T-cell (primary cell): ENCODE data around the gene XXYLT1. TPM values are rescaled to one million over a fixed set of nuclear protein-coding genes. Genes with fewer than 3 reads are reported as not detected.

Source experiments
- ATAC-seq, 4 experiments: fragments of 200-7000 bp in 3 of 4; fragments of 150-1000 bp in 1 of 4; cut with Tn5 transposase; replicated peaks in 1 of 4; 1 replicate in 3 of 4; 2 replicates in 1 of 4; pipeline ENCODE4 v1.10.0; 2021; ENCODE audit warnings: moderate library complexity in 3 of 4, mild to moderate bottlenecking in 2 of 4, moderate number of reproducible peaks in 1 of 4
- CTCF ChIA-PET, 2 donors: fragments of 300-600 bp; sonication (Branson Sonifier 250); formaldehyde crosslinking; loops; one replicate each; lab custom pipeline; 2022; ENCODE audit warnings: antibody characterized with exemption in 2 of 2; lab: Charles Lee
- POLR2A ChIA-PET, 2 donors: fragments of 300-600 bp; sonication (Branson Sonifier 250); formaldehyde crosslinking; loops; one replicate each; lab custom pipeline; 2022; ENCODE audit warnings: antibody characterized with exemption in 2 of 2; lab: Charles Lee
- DNase-seq, 35 experiments: peaks; one replicate each; pipeline versions ENCODE4 v3.0.0 to v3.0.0-alpha.2; 2013 to 2023
- H3K27ac ChIP-seq: one replicate; pipeline ENCODE4 v1.5.1; 2013; ENCODE audit warnings: low read length
- H3K27me3 ChIP-seq, 2 experiments: replicated peaks in 1 of 2; 1 replicate in 1 of 2; 2 replicates in 1 of 2; pipeline versions ENCODE4 v1.6.1 to v1.7.0; 2013; ENCODE audit warnings: low read length in 1 of 2, mixed read lengths in 1 of 2; ENCODE audit not compliant: control insufficient read depth in 2 of 2, insufficient read depth in 2 of 2; ENCODE audit errors: extremely low read depth in 1 of 2
- H3K36me3 ChIP-seq, 2 donors: 1 replicate in 1 of 2; 2 replicates in 1 of 2; pipeline versions ENCODE4 v1.6.1 to v1.7.0; 2013; ENCODE audit warnings: low read length in 1 of 2; ENCODE audit not compliant: control insufficient read depth in 2 of 2, insufficient read depth in 1 of 2; ENCODE audit errors: extremely low read depth in 1 of 2
- H3K4me1 ChIP-seq, 2 experiments: 1 replicate in 1 of 2; 2 replicates in 1 of 2; pipeline versions ENCODE4 v1.6.1 to v1.7.0; 2013; ENCODE audit warnings: low read length in 2 of 2, mixed read lengths in 1 of 2; ENCODE audit not compliant: insufficient read depth in 2 of 2, control insufficient read depth in 1 of 2; ENCODE audit errors: extremely low read depth in 1 of 2
- H3K4me3 ChIP-seq, 2 donors: 1 replicate in 1 of 2; 2 replicates in 1 of 2; pipeline versions ENCODE4 v1.5.1 to v1.7.0; 2013; ENCODE audit warnings: mild to moderate bottlenecking in 2 of 2, low read length in 1 of 2, moderate library complexity in 1 of 2; ENCODE audit not compliant: control insufficient read depth in 1 of 2; ENCODE audit errors: extremely low read depth in 1 of 2
- H3K9me3 ChIP-seq: 2 replicates; pipeline ENCODE4 v1.7.0; 2013
- H3K27ac Mint-ChIP-seq, 2 donors: one replicate each; pipeline ENCODE4 v1.8.0; 2020 to 2021; ENCODE audit warnings: mild to moderate bottlenecking in 2 of 2, mixed read lengths in 2 of 2
- H3K27me3 Mint-ChIP-seq, 2 donors: one replicate each; pipeline ENCODE4 v1.8.0; 2021 to 2022; ENCODE audit warnings: mixed read lengths in 2 of 2
- H3K36me3 Mint-ChIP-seq: one replicate; pipeline ENCODE4 v1.8.0; 2021; ENCODE audit warnings: mixed read lengths
- H3K4me1 Mint-ChIP-seq, 3 donors: one replicate each; pipeline ENCODE4 v1.8.0; 2020 to 2022; ENCODE audit warnings: mixed read lengths in 3 of 3, mild to moderate bottlenecking in 1 of 3
- H3K4me3 Mint-ChIP-seq, 3 donors: one replicate each; pipeline ENCODE4 v1.8.0; 2020 to 2022; ENCODE audit warnings: mild to moderate bottlenecking in 3 of 3, mixed read lengths in 3 of 3, moderate library complexity in 3 of 3
- H3K9me3 Mint-ChIP-seq, 3 donors: one replicate each; pipeline ENCODE4 v1.8.0; 2020 to 2022; ENCODE audit warnings: mixed read lengths in 3 of 3
- WGBS: methylation state at CpG from one replicate; pipeline ENCODE4 v1.1.5; 2013; ENCODE audit warnings: missing lambda C conversion rate; ENCODE audit not compliant: insufficient coverage; 5-methylcytosine and 5-hydroxymethylcytosine counted together
- total RNA-seq, 35 experiments: library from RNA in 6 of 35; stranded (reverse) in 6 of 35; fragments of 120-200 nt in 1 of 35; gene quantifications; one replicate each; pipeline versions ENCODE4 v1.2.1 to v1.2.4 and lab custom pipeline; 2013 to 2026

Gene XXYLT1
- total RNA-seq, 5 donors from 2014 or later (not counting 1 experiment from before 2014, with no cell fraction given) = 4.6 to 9.1 (median 5.7) TPM

DNA sequence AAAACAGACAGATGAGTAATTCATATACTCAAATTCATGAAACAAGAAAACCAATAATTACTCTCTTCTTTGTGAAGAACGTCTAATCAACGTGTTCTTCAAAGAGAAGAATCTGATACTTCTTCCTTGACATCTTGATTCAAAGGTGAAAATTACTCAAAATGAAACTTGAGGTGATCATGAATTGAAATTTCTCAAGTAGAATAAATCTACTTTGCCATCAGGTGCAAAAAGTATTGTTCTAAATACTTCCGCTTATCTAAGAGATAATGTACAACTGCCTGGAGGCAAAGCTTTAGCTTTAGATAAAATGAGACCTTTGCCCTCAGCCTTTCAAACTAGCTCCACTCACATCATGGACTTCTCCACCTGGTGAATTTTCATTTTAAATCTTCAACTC is 13.9 kb upstream of the XXYLT1 start:
- DNase-seq (no peak), ATAC-seq (no peak)
- peaks cover 8 to 54% of the 10 kb centered on the region in 2 donors for H3K36me3 ChIP-seq
- peaks cover 25% of the 10 kb centered on the region for H3K36me3 Mint-ChIP-seq
- WGBS = 40% methylated on average over 1 of the region's 3 CpGs
- H3K27ac ChIP-seq = no peak overlapping the region
- H3K9me3 ChIP-seq = no peaks in the 10 kb centered on the region
- H3K4me1 Mint-ChIP-seq = peaks cover 0 to 1% (median 0%) of the 10 kb centered on the region in 3 donors
- H3K27me3 ChIP-seq = no peaks in the 10 kb centered on the region
- ChIA-PET POLR2A (no interaction called here), CTCF (interaction anchor here in 1 of 2 donors (1.0 kb wide), 1 partner anchor 14 kb away, joined by 3 read pairs; the partner anchor contains the start of gene XXYLT1)
- H3K4me1 ChIP-seq = no peaks in the 10 kb centered on the region
- no peak overlapping the region for H3K4me3 Mint-ChIP-seq
- no peaks in the 10 kb centered on the region for H3K27me3 Mint-ChIP-seq
- H3K4me3 ChIP-seq = no peak overlapping the region
- H3K27ac Mint-ChIP-seq = peak overlapping the region in 1 of 2 donors; percentile 39
- no peaks in the 10 kb centered on the region for H3K9me3 Mint-ChIP-seq

DNA sequence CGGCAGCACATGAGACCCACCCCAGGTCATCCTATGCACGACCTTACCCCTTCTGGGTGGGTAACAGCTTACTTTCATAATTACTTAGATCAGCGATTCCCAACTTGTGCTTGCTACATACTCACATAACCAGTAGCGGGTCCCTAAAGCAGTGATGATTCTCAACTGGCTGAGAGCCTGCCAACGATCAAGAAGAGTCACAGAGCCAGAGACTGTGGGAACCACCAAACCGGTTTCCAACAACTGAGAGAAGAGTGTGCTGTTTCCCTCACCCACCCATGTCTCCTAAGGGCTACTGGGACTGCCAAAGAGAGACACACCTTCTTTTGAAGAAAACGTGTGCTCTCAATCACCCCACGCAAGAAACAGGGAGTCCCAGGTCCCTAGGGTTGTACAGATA is 12.0 kb upstream of the XXYLT1 start:
- H3K4me1 Mint-ChIP-seq = peaks cover 0 to 1% (median 0%) of the 10 kb centered on the region in 3 donors
- POLR2A ChIA-PET = no interaction called here
- H3K27ac Mint-ChIP-seq = peak overlapping the region; percentile 19 to 58
- H3K4me3 Mint-ChIP-seq = no peak overlapping the region
- H3K4me3 ChIP-seq = no peak overlapping the region
- CTCF ChIA-PET = interaction anchor here in 1 of 2 donors (1.2 kb wide), 1 partner anchor 240 kb away, joined by 3 read pairs; no protein-coding TSS in a partner anchor
- H3K4me1 ChIP-seq = no peaks in the 10 kb centered on the region
- no peaks in the 10 kb centered on the region for H3K27me3 Mint-ChIP-seq
- peaks cover 26% of the 10 kb centered on the region for H3K36me3 Mint-ChIP-seq
- peaks cover 5 to 43% of the 10 kb centered on the region in 2 donors for H3K36me3 ChIP-seq
- ATAC-seq = no peak
- no peaks in the 10 kb centered on the region for H3K27me3 ChIP-seq
- no peaks in the 10 kb centered on the region for H3K9me3 ChIP-seq
- 90% methylated on average over 7 of the region's 8 CpGs for WGBS
- no peak for DNase-seq
- no peak overlapping the region for H3K27ac ChIP-seq
- no peaks in the 10 kb centered on the region for H3K9me3 Mint-ChIP-seq

DNA sequence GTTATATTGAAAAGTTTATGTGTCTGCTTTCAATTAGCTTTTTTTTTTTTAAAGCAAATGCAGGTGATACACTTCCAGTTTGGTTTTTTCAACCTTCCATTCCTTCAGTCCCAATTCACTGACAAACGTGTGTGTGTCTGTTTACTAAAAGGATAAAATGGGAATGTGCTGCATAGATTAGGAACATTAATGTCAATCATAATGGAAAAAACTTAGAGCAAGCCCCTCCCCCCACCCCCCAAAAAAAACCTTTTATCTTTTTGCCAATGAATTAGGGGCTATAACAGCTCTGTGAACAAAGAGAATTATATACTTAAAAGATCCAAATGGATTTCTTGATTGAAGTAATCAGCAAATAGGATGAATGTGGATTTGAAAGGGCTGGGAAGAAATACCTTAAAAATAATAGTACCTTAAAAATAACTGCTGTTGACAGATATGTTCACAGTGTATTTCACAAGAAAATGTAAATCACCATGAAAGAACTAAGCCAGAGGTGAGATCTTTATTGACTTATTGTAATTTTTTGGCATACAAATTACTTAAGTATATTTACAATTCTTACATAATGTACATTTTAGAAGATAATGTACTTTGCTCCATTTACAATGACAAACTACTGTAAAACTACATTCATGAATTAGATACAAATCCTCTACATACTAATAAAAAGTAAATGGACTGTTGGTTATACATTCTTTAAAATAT is 3.5 kb upstream of the XXYLT1 start:
- CTCF ChIA-PET = interaction anchor here (0.6 to 3.3 kb wide), 8 partner anchors 248 to 603 kb away, joined by 3 to 10 read pairs (median 4); partner anchors contain the start of gene LSG1 (in 1 of the 2)
- H3K9me3 Mint-ChIP-seq = no peaks in the 10 kb centered on the region
- H3K36me3 Mint-ChIP-seq = peaks cover 4% of the 10 kb centered on the region
- peaks cover 0 to 13% of the 10 kb centered on the region in 2 donors for H3K36me3 ChIP-seq
- no peaks in the 10 kb centered on the region for H3K27me3 Mint-ChIP-seq
- no peak overlapping the region for H3K27ac ChIP-seq
- peaks cover 9 to 17% of the 10 kb centered on the region in 2 experiments for H3K4me1 ChIP-seq
- ATAC-seq (no peak), DNase-seq (no peak)
- peak overlapping the region; percentile 45 to 50 for H3K27ac Mint-ChIP-seq
- no peaks in the 10 kb centered on the region for H3K27me3 ChIP-seq
- H3K4me3 Mint-ChIP-seq = no peak overlapping the region
- peaks cover 14 to 15% (median 15%) of the 10 kb centered on the region in 3 donors for H3K4me1 Mint-ChIP-seq
- H3K9me3 ChIP-seq = no peaks in the 10 kb centered on the region
- no CpG with 5 or more reads among the region's 1 CpG for WGBS
- POLR2A ChIA-PET = interaction anchor here (0.6 to 1.1 kb wide), 5 partner anchors 12 to 268 kb away, joined by 3 to 4 read pairs (median 3); partner anchors contain the start of gene PPP1R2 (in 1 of the 2)
- no peak overlapping the region for H3K4me3 ChIP-seq

DNA sequence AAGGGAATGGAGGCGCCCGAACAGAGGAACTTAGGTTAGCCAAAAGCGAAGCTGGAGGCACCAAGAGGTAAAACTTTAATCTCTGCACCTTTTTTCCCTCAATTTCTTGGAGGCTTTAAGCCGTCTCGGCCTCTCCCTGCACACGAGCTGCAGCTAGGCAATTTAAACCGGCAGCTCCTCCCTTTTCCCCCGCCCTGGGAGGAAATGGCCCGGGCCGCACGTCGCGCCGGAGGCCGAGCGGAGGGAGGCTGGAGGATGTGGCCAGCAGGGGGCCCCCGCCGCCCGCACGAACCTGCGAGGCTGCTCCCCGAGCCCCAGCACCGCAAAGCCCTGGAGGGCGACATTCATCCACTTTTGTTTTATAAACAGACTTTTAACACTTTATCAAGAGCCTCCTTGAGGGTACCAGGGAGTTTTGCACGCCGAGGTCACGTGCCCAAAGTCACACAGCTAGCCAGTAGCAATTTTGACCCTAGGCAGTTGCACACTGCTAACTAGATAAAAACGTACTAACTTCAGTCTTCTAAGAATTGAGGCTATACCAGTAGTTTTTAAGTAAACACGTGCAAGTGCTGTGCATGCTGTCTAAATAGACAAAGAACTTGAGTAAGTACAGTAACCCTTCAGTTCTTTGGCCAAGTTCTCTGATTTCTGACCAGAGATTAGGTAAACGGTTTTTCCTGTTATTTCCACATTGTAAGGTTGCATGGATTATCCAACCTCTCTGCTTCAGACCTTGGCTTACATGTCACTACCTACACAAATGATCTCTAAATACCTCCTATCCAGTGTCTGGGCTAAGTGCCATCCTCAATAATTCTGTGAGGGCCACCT is 668 bp upstream of the XXYLT1 start:
- Mint-ChIP-seq H3K4me1 (peaks cover 23 to 30% (median 25%) of the 10 kb centered on the region in 3 donors), H3K27ac (peak overlapping the region; percentile 81 to 85), H3K9me3 (no peaks in the 10 kb centered on the region), H3K27me3 (no peaks in the 10 kb centered on the region), H3K36me3 (peaks cover 11% of the 10 kb centered on the region), H3K4me3 (peak overlapping the region; percentile 80 to 87 (median 81))
- 0% methylated on average over 12 of the region's 30 CpGs for WGBS
- H3K9me3 ChIP-seq = no peaks in the 10 kb centered on the region
- H3K4me3 ChIP-seq = peak overlapping the region; percentile 58 to 89
- H3K27me3 ChIP-seq = no peaks in the 10 kb centered on the region
- ChIA-PET POLR2A (interaction anchor here (0.5 to 1.0 kb wide), 4 partner anchors 83 to 271 kb away, joined by 3 to 9 read pairs (median 4); no protein-coding TSS in a partner anchor), CTCF (interaction anchor here (0.5 to 2.9 kb wide), 37 partner anchors 9 to 876 kb away, joined by 3 to 27 read pairs (median 4); partner anchors contain the start of genes ACAP2 (in 1 of the 2), LSG1 (in 1 of the 2) and PPP1R2 (in 1 of the 2))
- ATAC-seq (peak; percentile 72 to 75 (median 74)), DNase-seq (peak; percentile 65 to 92 (median 82))
- H3K36me3 ChIP-seq = peaks cover 0 to 9% of the 10 kb centered on the region in 2 donors
- peak overlapping the region; percentile 61 for H3K27ac ChIP-seq
- H3K4me1 ChIP-seq = peaks cover 13 to 20% of the 10 kb centered on the region in 2 experiments

DNA sequence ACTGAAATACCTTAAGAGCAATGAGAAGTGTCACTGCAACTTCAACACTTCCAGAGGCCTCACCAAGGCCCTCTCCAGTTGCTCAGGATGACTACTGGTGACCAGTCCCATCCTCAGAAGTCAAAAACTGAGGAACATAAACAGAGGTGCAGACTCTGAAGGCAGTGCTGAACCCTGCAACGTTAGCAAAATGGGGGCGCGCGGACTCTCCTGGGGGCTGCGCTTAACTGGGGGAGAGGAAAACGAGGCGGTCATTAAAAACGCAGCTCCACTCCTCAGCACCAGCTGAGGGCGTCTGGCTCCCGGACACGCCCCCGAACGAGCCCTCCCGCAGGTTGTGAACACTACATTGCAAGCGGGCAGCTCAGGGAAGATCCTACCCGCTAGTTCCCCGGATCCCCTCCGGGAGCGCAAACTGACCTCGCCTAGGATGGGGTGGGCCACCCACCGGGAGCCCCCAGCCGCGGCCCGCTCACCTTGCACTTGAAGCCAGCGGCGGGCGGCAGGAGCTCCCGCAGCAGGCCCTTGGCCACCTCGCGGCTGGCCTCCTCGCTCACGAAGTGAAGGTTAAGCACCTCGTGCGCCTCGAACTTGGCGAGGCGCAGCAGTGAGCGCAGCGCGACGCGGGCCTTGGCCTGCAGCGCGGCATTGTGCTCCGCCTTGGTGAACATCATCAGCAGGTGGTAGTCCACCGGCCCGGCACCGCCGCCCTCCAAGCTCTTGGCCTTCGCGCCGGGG is 711 bp downstream of the XXYLT1 start:
- CTCF ChIA-PET = interaction anchor here (0.6 to 2.9 kb wide), 16 partner anchors 8 to 613 kb away, joined by 3 to 27 read pairs (median 5); partner anchors contain the start of genes LSG1 (in 1 of the 2) and PPP1R2 (in 1 of the 2)
- H3K4me1 ChIP-seq = peaks cover 13 to 20% of the 10 kb centered on the region in 2 experiments
- H3K27ac Mint-ChIP-seq = peak overlapping the region; percentile 78 to 79
- H3K27me3 Mint-ChIP-seq = no peaks in the 10 kb centered on the region
- peak overlapping the region; percentile 49 to 89 for H3K4me3 ChIP-seq
- peaks cover 23 to 32% (median 28%) of the 10 kb centered on the region in 3 donors for H3K4me1 Mint-ChIP-seq
- POLR2A ChIA-PET = interaction anchor here (0.6 kb wide), 2 partner anchors 270 to 603 kb away, joined by 3 read pairs; no protein-coding TSS in a partner anchor
- H3K27ac ChIP-seq = peak overlapping the region; percentile 26
- peak overlapping the region; percentile 78 to 82 (median 80) for H3K4me3 Mint-ChIP-seq
- H3K36me3 ChIP-seq = peaks cover 6 to 13% of the 10 kb centered on the region in 2 donors
- no peaks in the 10 kb centered on the region for H3K27me3 ChIP-seq
- peaks cover 14% of the 10 kb centered on the region for H3K36me3 Mint-ChIP-seq
- no peaks in the 10 kb centered on the region for H3K9me3 Mint-ChIP-seq
- WGBS = 1% methylated on average over 52 of the region's 52 CpGs
- peak in 2 of 4 experiments; percentile 2 for ATAC-seq
- DNase-seq = peak in 14 of 35 experiments; percentile 11 to 50 (median 32)
- no peaks in the 10 kb centered on the region for H3K9me3 ChIP-seq
